Upper lobe of left lung (tissue), 4 donors: Measurements from ENCODE around the gene L3MBTL2.

Experiments
- EP300 ChIP-seq, 4 donors: sonication (generic); formaldehyde crosslinking; IDR thresholded peaks; one replicate each; pipeline ENCODE4 v1.5.1; 2017; ENCODE audit warnings: antibody characterized with exemption in 4 of 4, control low read depth in 2 of 4
- POLR2A ChIP-seq, 4 donors: fragments of 450-650 bp; IDR thresholded peaks; one replicate each; pipeline ENCODE4 v1.5.1; 2016 to 2017; ENCODE audit warnings: antibody characterized with exemption in 4 of 4, mild to moderate bottlenecking in 2 of 4
- POLR2AphosphoS5 ChIP-seq, 2 donors: sonication (generic); formaldehyde crosslinking; IDR thresholded peaks; one replicate each; pipeline ENCODE4 v1.5.1; 2017; ENCODE audit warnings: antibody characterized with exemption in 2 of 2
- TF ChIP-seq, protein P1 (sequence below), 6 experiments: fragments of 450-650 bp in 4 of 6; fragments of 200-600 bp in 2 of 6; sonication (generic) in 2 of 6; IDR thresholded peaks; one replicate each; pipeline ENCODE4 v1.5.1; 2016 to 2019; ENCODE audit warnings: antibody characterized with exemption in 6 of 6

GRCh38 chr22:41260871-41261270, 55.8 kb downstream of the L3MBTL2 start:
- TF ChIP-seq, protein P1, sequence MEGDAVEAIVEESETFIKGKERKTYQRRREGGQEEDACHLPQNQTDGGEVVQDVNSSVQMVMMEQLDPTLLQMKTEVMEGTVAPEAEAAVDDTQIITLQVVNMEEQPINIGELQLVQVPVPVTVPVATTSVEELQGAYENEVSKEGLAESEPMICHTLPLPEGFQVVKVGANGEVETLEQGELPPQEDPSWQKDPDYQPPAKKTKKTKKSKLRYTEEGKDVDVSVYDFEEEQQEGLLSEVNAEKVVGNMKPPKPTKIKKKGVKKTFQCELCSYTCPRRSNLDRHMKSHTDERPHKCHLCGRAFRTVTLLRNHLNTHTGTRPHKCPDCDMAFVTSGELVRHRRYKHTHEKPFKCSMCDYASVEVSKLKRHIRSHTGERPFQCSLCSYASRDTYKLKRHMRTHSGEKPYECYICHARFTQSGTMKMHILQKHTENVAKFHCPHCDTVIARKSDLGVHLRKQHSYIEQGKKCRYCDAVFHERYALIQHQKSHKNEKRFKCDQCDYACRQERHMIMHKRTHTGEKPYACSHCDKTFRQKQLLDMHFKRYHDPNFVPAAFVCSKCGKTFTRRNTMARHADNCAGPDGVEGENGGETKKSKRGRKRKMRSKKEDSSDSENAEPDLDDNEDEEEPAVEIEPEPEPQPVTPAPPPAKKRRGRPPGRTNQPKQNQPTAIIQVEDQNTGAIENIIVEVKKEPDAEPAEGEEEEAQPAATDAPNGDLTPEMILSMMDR (IDR thresholded peaks at IDR 0.05), result no peak
- no peak for TF ChIP-seq EP300 (IDR thresholded peaks at IDR 0.05)
- no peak for TF ChIP-seq POLR2A (IDR thresholded peaks at IDR 0.05)
- no peak for TF ChIP-seq POLR2AphosphoS5 (IDR thresholded peaks at IDR 0.05)
